ENCODE results near the gene ZNF750. TPM values are rescaled to one million over a fixed set of nuclear protein-coding genes. Genes with fewer than 3 reads are reported as not detected.

Gene ZNF750
- total and polyA plus RNA-seq, 2 of the 13 experiments (the other 11 are each of a cell fraction or from before 2014, with no cell fraction given): not detected

DNA sequence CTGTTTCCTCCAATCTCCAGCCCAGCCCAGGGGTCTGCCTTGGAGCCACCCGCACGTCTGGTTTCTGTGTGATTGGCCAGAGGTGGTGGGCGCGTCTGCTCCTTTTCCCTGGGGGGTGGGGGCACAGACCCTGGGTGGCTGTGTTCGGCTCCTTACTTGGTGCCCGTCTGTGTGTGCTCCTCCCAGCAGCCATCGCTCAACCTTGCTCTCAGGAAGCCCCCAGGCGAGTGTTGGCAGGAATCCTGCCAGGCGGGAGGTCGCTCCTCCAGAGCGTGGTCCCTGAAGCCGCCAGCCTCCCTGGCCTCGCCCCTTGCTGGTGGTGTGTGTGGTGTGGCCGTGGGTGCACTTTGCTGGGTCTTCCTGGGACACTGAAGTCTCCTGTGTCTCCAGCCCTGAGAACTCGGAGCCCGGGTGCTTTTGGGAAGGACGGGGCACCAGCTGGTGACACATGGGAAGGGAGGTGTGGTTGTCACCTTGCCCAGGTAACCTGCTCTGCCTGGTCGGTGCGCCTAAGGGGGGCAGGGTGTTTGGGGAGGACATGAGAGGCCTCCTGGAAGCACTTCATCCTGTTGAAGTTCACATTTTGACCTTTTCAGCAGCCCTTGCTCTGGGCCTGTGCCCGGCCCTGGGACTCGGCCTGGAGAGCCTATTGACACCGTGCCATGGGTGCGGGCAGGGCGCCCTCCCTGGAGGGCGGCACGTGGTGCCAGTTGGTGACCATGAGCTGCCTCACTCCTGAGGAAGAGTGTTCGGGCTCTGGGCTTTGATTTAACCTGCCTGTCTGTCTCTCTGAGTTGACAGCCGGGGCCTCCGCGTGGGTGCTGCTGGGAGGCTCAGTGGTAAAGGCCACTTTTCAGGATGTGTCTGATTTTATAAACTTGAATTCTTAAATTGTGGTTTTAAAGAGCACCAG, 49.0 kb upstream of the ZNF750 start (continued):
- TF ChIP-seq THAP7 (CRISPR knock-in tag; IDR thresholded peaks at IDR 0.05): no peak
- no peak; the same call in 1 of the 2 replicates for TF ChIP-seq ZFP1 (CRISPR knock-in tag; IDR thresholded peaks at IDR 0.05)
- TF ChIP-seq ZNF530 (CRISPR knock-in tag; IDR thresholded peaks at IDR 0.05; ENCODE audit: low read depth): no peak
- no peak for TF ChIP-seq KLF15 (CRISPR knock-in tag; IDR thresholded peaks at IDR 0.05; ENCODE audit: borderline replicate concordance)
- TF ChIP-seq PAXIP1 (CRISPR knock-in tag; conservative IDR thresholded peaks at IDR 0.05): no peak; the same call in 1 of the 2 replicates
- no peak for TF ChIP-seq ATRX (CRISPR knock-in tag; IDR thresholded peaks at IDR 0.05; ENCODE audit: borderline replicate concordance)
- no peak for TF ChIP-seq MTA3 (CRISPR knock-in tag; IDR thresholded peaks at IDR 0.05)
- no peak for TF ChIP-seq CENPX (CRISPR knock-in tag; IDR thresholded peaks at IDR 0.05)
- TF ChIP-seq FIP1L1 (IDR thresholded peaks at IDR 0.05; ENCODE audit: borderline replicate concordance, insufficient read depth, low read depth, low read length): no peak
- TF ChIP-seq ZNF101 (CRISPR knock-in tag; IDR thresholded peaks at IDR 0.05; ENCODE audit: borderline replicate concordance, low read depth): no peak
- TF ChIP-seq ZSCAN30 (CRISPR knock-in tag; IDR thresholded peaks at IDR 0.05): no peak
- no peak for TF ChIP-seq ZNF17 (CRISPR knock-in tag; IDR thresholded peaks at IDR 0.05)
- no peak for TF ChIP-seq FOXM1 (CRISPR knock-in tag; IDR thresholded peaks at IDR 0.05)
- TF ChIP-seq, protein P1, sequence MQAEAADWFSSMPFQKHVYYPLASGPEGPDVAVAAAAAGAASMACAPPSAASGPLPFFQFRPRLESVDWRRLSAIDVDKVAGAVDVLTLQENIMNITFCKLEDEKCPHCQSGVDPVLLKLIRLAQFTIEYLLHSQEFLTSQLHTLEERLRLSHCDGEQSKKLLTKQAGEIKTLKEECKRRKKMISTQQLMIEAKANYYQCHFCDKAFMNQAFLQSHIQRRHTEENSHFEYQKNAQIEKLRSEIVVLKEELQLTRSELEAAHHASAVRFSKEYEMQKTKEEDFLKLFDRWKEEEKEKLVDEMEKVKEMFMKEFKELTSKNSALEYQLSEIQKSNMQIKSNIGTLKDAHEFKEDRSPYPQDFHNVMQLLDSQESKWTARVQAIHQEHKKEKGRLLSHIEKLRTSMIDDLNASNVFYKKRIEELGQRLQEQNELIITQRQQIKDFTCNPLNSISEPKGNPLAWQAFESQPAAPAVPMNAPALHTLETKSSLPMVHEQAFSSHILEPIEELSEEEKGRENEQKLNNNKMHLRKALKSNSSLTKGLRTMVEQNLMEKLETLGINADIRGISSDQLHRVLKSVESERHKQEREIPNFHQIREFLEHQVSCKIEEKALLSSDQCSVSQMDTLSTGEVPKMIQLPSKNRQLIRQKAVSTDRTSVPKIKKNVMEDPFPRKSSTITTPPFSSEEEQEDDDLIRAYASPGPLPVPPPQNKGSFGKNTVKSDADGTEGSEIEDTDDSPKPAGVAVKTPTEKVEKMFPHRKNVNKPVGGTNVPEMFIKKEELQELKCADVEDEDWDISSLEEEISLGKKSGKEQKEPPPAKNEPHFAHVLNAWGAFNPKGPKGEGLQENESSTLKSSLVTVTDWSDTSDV (CRISPR knock-in tag; IDR thresholded peaks at IDR 0.05): no peak
- no peak for TF ChIP-seq GZF1 (CRISPR knock-in tag; IDR thresholded peaks at IDR 0.05)
- TF ChIP-seq ZBTB44 (CRISPR knock-in tag; IDR thresholded peaks at IDR 0.05): no peak
- no peak for TF ChIP-seq MAFG (CRISPR knock-in tag; IDR thresholded peaks at IDR 0.05)
- no peak for TF ChIP-seq U2AF1 (optimal IDR thresholded peaks at IDR 0.05; ENCODE audit: low read depth, low read length)
- TF ChIP-seq NCOA2 (CRISPR knock-in tag; IDR thresholded peaks at IDR 0.05): no peak; the same call in 1 of the 2 replicates
- TF ChIP-seq TMF1 (CRISPR knock-in tag; IDR thresholded peaks at IDR 0.05; ENCODE audit: low read depth): no peak
- no peak for TF ChIP-seq ZNF10 (CRISPR knock-in tag; IDR thresholded peaks at IDR 0.05; ENCODE audit: borderline replicate concordance, low read depth)
